Calu3 (cell line): Measurements from ENCODE around the gene ETFA. TPM values are rescaled to one million over a fixed set of nuclear protein-coding genes. Genes with fewer than 3 reads are reported as not detected.

Source experiments
- BruUV-seq: library from RNA; stranded (reverse); fragments of 400-500 nt; replicated peaks from 2 replicates; lab custom pipeline; 2021; lab: Mats Ljungman, UMichigan
- CTCF ChIA-PET: fragments of 300-600 bp; sonication (Branson Sonifier 250); formaldehyde crosslinking; loops from one replicate; lab custom pipeline; 2022; ENCODE audit warnings: antibody characterized with exemption; lab: Charles Lee
- DNase-seq: peaks from one replicate; pipeline ENCODE4 v3.0.0; 2022
- H3K27ac Mint-ChIP-seq: one replicate; pipeline ENCODE4 v1.8.0; 2022; ENCODE audit warnings: mixed read lengths; ENCODE audit not compliant: unreplicated experiment
- H3K27me3 Mint-ChIP-seq: one replicate; pipeline ENCODE4 v1.8.0; 2022; ENCODE audit warnings: mixed read lengths; ENCODE audit not compliant: unreplicated experiment
- H3K36me3 Mint-ChIP-seq: one replicate; pipeline ENCODE4 v1.8.0; 2022; ENCODE audit warnings: mild to moderate bottlenecking, moderate library complexity, mixed read lengths; ENCODE audit not compliant: insufficient read depth, unreplicated experiment
- H3K4me1 Mint-ChIP-seq: one replicate; pipeline ENCODE4 v1.8.0; 2022; ENCODE audit warnings: mild to moderate bottlenecking, low read depth, mixed read lengths; ENCODE audit not compliant: unreplicated experiment
- H3K4me3 Mint-ChIP-seq: one replicate; pipeline ENCODE4 v1.8.0; 2022; ENCODE audit warnings: mild to moderate bottlenecking, low read depth, moderate library complexity, mixed read lengths; ENCODE audit not compliant: unreplicated experiment
- H3K9me3 Mint-ChIP-seq: one replicate; pipeline ENCODE4 v1.8.0; 2022; ENCODE audit warnings: low read depth, mixed read lengths; ENCODE audit not compliant: unreplicated experiment
- CTCF ChIP-seq: fragments of 200-600 bp; IDR thresholded peaks from one replicate; pipeline ENCODE4 v1.8.0; 2022; ENCODE audit warnings: antibody characterized with exemption; ENCODE audit not compliant: unreplicated experiment
- intact Hi-C: fragments of 100-400 bp; cut with micrococcal nuclease; formaldehyde crosslinking; loops from one replicate; pipeline ENCODE4 v1.10.0; 2022; ENCODE audit not compliant: unreplicated experiment
- total RNA-seq: library from RNA; stranded (reverse); gene quantifications from 2 replicates; pipeline ENCODE4 v1.2.3, GENCODE V29; 2022

ETFA gene
- total RNA-seq, 1 experiment from 2014 or later, result 230 TPM

- Mint-ChIP-seq H3K9me3 (peaks cover 4% of the 10 kb centered on the region), H3K4me3 (no peak overlapping the region), H3K4me1 (peaks cover 8% of the 10 kb centered on the region), H3K27me3 (no peaks in the 10 kb centered on the region), H3K27ac (no peak overlapping the region), H3K36me3 (peaks cover 5% of the 10 kb centered on the region)
- no peak for DNase-seq
- no peak for TF ChIP-seq CTCF
- no TSS peak for BruUV-seq
- CTCF ChIA-PET, result interaction anchor here (1.0 to 1.2 kb wide), 2 partner anchors 10 to 27 kb away, joined by 3 read pairs; no protein-coding TSS in a partner anchor
- intact Hi-C loops, result no loop called here
Measured at GRCh38 chr15:76223521-76223920, 87.7 kb downstream of the ETFA start.

- H3K4me1 Mint-ChIP-seq, result peaks cover 22% of the 10 kb centered on the region
- H3K27ac Mint-ChIP-seq, result no peak overlapping the region
- H3K4me3 Mint-ChIP-seq, result no peak overlapping the region
- DNase-seq, result no peak
- intact Hi-C loops, result no loop called here
- CTCF ChIA-PET, result no interaction called here
- H3K27me3 Mint-ChIP-seq, result no peaks in the 10 kb centered on the region
- peaks cover 4% of the 10 kb centered on the region for H3K9me3 Mint-ChIP-seq
- no peak for TF ChIP-seq CTCF
- H3K36me3 Mint-ChIP-seq, result peaks cover 8% of the 10 kb centered on the region
- no TSS peak for BruUV-seq
Measured at GRCh38 chr15:76222159-76222558, 89.1 kb downstream of the ETFA start.

- no peak overlapping the region for H3K4me3 Mint-ChIP-seq
- peaks cover 12% of the 10 kb centered on the region for H3K36me3 Mint-ChIP-seq
- H3K9me3 Mint-ChIP-seq, result peaks cover 4% of the 10 kb centered on the region
- CTCF ChIA-PET, result no interaction called here
- H3K4me1 Mint-ChIP-seq, result peaks cover 29% of the 10 kb centered on the region
- no TSS peak for BruUV-seq
- no peak for DNase-seq
- no peak for TF ChIP-seq CTCF
- intact Hi-C loops, result no loop called here
- H3K27me3 Mint-ChIP-seq, result no peaks in the 10 kb centered on the region
- H3K27ac Mint-ChIP-seq, result no peak overlapping the region
Measured at GRCh38 chr15:76221085-76221767, 90.0 kb downstream of the ETFA start.

- CTCF ChIA-PET, result interaction anchor here (1.1 to 1.3 kb wide), 2 partner anchors 16 to 21 kb away, joined by 3 to 9 read pairs; no protein-coding TSS in a partner anchor
- peaks cover 4% of the 10 kb centered on the region for H3K9me3 Mint-ChIP-seq
- peaks cover 29% of the 10 kb centered on the region for H3K4me1 Mint-ChIP-seq
- no peak for DNase-seq
- peaks cover 13% of the 10 kb centered on the region for H3K36me3 Mint-ChIP-seq
- TF ChIP-seq CTCF, result no peak
- H3K4me3 Mint-ChIP-seq, result no peak overlapping the region
- no peak overlapping the region for H3K27ac Mint-ChIP-seq
- no TSS peak for BruUV-seq
- intact Hi-C loops, result loop anchor here (1.0 kb wide), 1 partner anchor 22 kb away; no protein-coding TSS in a partner anchor
- no peaks in the 10 kb centered on the region for H3K27me3 Mint-ChIP-seq
Measured at GRCh38 chr15:76217882-76218217, 93.4 kb downstream of the ETFA start.
